AML-193 (cell line): Measurements from ENCODE around the gene SEMA3A.
"Not testable (repeated sequence)": the region's sequence is repeated elsewhere in the genome, so short reads cannot be mapped to it uniquely, and the experiment has no call there.

Experiments used
- DNase-seq, 2 experiments: peaks; one replicate each; lab custom pipeline; 2025; lab: John Stamatoyannopoulos, UW

Gene SEMA3A

GRCh38 chr7:84154991-84155781 is 39.4 kb downstream of the SEMA3A start:
- no peak for DNase-seq

DNA sequence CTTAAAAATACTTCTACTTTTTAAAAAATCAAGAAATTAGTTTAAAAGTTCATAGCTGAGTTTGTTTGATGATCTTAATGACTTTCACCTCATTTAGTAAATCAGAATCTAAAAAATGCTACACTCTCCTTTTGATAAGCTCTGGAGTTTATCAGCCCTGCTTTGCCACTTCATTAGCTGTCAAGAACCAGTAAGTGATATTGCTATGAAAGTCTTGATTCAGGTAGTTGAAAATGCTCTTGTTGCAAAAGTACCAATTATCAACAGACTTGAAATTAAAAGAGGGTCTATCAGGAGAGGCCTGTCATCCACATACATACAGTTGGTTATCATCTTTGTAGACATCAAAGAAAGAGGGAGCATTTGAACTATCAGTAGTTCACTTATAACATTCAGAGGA is 41.6 kb downstream of the SEMA3A start:
- DNase-seq, result no peak

DNA sequence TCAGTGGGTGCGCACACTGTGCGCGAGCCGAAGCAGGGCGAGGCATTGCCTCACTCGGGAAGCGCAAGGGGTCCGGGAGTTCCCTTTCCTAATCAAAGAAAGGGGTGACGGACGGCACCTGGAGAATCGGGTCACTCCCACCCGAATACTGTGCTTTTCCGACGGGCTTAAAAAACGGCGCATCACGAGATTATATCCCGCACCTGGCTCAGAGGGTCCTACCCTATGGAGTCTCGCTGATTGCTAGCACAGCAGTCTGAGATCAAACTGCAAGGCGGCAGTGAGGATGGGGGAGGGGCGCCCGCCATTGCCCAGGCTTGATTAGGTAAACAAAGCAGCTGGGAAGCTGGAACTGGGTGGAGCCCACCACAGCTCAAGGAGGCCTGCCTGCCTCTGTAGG is 44.2 kb downstream of the SEMA3A start:
- not testable (repeated sequence) for DNase-seq

DNA sequence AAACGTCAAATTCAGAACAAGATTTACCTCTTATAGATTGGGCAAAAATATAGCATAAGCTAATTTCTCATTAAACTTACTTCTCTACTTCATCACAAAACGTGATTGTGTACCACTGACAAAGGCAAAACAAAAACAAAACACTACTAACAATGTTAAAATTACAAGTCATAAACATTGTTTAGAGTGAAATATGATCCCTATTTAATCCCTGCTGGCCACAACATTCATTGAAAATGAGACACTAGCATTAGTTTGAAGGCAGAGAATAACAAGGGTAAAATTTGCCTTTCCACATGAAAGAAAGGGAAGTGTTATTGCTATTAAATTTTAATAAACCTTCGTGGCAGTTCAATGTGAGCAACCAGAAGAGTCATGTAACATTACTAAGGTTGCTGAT is 45.0 kb downstream of the SEMA3A start:
- DNase-seq, result no peak

- DNase-seq, result no peak
Observed at GRCh38 chr7:84145892-84146291, 48.7 kb downstream of the SEMA3A start.

- no peak for DNase-seq
Observed at GRCh38 chr7:84144935-84145334, 49.7 kb downstream of the SEMA3A start.

DNA sequence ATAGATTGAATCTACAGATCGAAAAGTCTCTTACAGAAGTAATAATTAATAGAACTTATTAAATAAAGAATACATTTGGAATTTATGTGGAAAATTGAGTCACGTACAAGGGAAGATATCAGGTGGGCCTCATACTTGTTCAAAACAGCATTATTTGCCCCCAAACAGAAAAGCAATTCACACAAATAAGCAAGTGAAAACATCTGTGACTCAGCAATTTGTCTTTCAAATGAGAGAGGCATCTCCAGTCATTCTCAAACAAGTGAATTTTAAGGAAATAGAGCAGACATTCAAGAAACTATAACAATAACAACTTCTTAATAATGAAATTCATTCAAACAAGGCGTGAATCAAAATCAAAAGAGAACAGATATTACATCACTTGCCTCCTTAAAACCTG is 50.1 kb downstream of the SEMA3A start:
- no peak for DNase-seq

- DNase-seq, result no peak
Observed at GRCh38 chr7:84142726-84143125, 51.9 kb downstream of the SEMA3A start.

DNA sequence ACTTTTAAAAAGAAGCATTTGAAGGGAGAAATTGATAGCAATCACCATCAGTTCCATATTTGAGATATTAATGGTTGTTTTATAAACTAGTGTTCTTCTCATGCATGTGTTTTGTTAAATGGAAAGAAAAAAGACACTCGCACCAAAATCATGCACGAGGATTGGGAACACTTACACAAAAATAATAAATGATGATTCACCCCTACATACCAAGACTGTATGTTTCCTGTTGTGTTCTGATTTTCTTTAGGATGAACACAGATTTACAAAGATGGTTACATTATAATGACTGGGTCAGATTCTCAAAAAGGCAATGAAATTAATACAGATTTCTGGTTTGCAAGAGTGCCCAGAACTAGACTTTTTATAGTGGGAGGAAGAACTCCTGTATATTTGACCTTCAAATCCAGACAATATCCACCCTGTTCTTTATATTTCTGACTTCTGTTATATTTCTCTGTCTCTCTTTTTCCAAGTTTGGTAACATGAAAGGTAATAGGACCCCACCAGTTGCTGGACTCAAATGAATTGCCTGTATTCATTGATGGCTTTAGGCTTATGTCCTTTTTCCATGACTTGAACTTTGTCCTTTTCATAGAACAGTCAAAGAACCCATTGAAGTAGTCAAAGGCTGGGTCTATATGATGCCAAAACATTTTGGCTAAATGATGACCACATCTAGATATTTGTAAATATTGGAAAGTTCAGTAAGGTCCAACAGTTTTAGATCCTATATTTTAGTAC is 54.4 kb downstream of the SEMA3A start:
- no peak for DNase-seq

DNA sequence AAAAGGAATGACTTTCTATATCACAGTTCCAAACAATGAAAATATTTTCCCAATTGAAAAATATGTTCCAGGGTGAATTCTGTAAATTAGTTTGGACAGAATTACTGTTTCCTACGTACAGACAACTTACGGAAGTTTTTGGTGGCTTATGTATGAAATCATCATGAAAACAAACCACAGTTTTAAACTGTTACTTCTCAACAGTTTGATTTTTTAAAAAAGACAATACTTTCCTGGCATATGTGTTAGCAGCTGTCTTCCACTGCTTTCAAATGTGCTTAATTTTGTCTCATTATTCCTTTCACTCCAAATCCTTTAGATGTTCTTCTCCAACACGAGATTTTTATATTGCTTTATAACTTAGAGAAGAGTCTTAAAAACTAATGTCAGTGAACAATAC is 56.2 kb downstream of the SEMA3A start:
- no peak for DNase-seq

DNA sequence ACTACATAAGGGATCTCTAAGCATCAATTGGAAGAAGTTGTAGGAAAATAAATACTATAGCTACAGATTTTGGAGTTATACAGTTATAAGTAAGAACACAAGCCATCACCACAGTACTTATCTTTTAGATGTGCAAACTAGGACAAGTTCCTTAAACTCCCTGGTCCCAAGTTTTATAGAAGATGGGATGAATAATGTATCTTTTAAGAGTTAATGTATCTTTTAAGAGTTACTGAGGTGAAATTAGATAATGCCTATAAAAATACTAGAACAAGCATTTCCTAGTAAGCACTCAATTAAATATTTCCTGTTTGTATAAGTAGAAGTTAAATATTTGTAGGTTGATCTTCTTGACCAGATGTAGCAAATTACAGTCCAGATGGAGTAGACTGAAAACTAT is 56.8 kb downstream of the SEMA3A start:
- DNase-seq, result no peak

GRCh38 chr7:84136809-84137208 is 57.8 kb downstream of the SEMA3A start:
- DNase-seq, result no peak

DNA sequence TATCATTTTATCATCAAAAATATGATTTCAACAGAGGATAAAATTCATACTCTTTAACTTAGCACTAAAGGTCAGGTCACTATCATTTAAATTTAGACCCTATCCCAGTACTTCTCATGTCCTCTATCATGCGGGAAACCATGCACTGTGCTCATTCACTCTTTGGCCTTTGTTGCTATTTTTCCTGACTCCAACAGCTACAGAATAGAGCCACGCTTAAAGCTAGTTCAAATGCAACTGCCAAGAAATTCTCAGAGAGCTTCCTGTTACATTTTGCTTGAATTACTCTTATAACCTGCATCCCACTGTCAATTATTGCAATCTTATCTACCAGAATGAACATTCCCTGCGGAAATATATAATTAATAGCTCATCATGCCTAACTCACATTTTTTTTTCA is 58.3 kb downstream of the SEMA3A start:
- DNase-seq, result no peak

GRCh38 chr7:84134169-84134568 is 60.4 kb downstream of the SEMA3A start:
- no peak for DNase-seq

- DNase-seq, result no peak
Observed at GRCh38 chr7:84125654-84126053, 68.9 kb downstream of the SEMA3A start.

DNA sequence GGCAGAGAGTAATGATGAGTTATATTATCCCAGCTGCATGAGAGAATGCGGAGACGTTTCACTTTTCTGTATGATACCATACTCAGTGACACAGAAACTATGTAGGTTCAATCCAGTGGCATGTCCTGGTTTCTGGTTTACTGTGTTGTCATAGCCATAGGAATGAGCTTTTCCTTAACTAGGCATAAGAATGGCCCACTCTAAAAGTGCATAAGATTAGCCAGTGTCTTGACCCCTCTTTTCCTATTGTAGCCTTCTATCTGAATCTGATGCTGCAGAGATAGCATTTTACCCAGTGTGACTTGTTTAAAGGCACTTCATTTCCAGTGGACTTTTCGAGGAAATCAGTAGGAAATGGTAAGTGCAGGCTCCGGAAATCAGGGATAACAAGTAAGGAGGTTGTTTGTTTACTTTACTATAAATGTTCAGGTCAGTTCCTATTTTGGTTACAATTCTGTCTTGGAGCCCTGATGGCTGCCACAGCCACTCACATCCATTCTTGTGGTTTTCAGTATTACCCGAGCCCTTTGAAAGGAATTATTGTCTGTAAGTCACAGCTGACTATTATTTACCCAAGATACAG is 70.5 kb downstream of the SEMA3A start:
- no peak for DNase-seq

- no peak for DNase-seq
Observed at GRCh38 chr7:84122582-84123360, 71.8 kb downstream of the SEMA3A start.

- DNase-seq, result no peak
Observed at GRCh38 chr7:84117304-84117703, 77.3 kb downstream of the SEMA3A start.

DNA sequence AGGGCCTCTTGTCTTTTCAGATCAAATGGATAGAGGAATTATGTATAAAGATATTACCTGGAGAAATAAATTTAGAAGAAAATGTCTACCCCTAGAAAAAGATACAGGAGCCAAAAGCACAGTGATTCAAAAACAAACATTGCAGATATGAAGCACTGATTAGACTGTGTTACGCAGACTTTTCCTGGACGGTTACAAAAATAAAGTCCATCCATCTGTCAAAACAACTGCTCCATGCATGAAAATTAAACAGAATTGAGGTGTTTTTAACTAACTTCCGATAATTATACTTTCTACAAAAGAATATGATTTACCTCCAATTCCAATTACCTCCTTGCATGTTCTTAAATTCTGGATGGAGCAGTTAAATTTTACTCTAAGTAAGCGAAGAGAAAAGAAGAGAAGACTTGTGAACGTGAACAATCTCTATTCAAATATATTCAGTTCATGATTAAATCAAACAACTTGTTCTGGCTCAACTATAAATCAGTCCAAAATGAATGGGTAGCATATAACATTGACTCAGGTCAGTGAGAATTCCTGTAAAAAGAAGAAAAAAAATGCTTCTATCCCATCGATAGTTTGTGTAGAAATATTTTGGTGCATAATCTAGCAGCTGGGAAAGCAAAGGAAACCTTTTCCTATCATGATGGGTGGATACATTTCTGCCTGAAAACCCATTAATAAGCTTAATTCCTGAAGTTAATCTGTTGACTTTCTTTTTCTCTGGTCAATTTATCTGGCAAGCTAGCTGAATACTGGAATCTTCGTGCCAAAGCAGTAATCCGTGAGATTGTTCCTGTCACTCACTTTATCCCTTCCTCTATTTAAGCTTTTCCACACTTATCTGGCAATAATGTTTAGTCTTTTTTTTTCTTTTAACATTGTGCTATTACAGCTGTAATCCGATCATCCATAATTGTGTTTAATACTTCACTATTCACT is 80.4 kb downstream of the SEMA3A start:
- no peak for DNase-seq

GRCh38 chr7:84113286-84113685 is 81.3 kb downstream of the SEMA3A start:
- no peak for DNase-seq

- DNase-seq, result no peak
Observed at GRCh38 chr7:84112771-84113170, 81.8 kb downstream of the SEMA3A start.
